ENCODE measurements around the gene GHRL. TPM values are rescaled to one million over a fixed set of nuclear protein-coding genes. Genes with fewer than 3 reads are reported as not detected.
"Not testable (repeated sequence)": the region's sequence is repeated elsewhere in the genome, so short reads cannot be mapped to it uniquely, and the experiment has no call there.

Gene GHRL
- total RNA-seq, 1 donor from 2014 or later, result not detected

GRCh38 chr3:10299175-10299574, 6.4 kb upstream of the GHRL start:
- peak; percentile 15 for DNase-seq (ENCODE audit: low read depth)

GRCh38 chr3:10298064-10298463, 5.3 kb upstream of the GHRL start:
- not testable (repeated sequence) for DNase-seq (ENCODE audit: low read depth)

- no peak for DNase-seq (ENCODE audit: low read depth)
Measured at GRCh38 chr3:10294030-10294586, 1.4 kb upstream of the GHRL start.

GRCh38 chr3:10291641-10292040, 1.1 kb downstream of the GHRL start:
- DNase-seq (ENCODE audit: low read depth), result no peak

GRCh38 chr3:10290481-10291176, 2.1 kb downstream of the GHRL start:
- DNase-seq (ENCODE audit: low read depth), result no peak

GRCh38 chr3:10289787-10290355, 2.9 kb downstream of the GHRL start:
- DNase-seq (ENCODE audit: low read depth), result no peak

GRCh38 chr3:10289077-10289476, 3.7 kb downstream of the GHRL start:
- no peak for DNase-seq (ENCODE audit: low read depth)

- DNase-seq (ENCODE audit: low read depth), result no peak
Measured at GRCh38 chr3:10288575-10288960, 4.2 kb downstream of the GHRL start.

- no peak for DNase-seq (ENCODE audit: low read depth)
Measured at GRCh38 chr3:10287936-10288574, 4.7 kb downstream of the GHRL start.

GRCh38 chr3:10286596-10287295, 6.0 kb downstream of the GHRL start:
- DNase-seq (ENCODE audit: low read depth), result peak; percentile 84

- DNase-seq (ENCODE audit: low read depth), result no peak
Measured at GRCh38 chr3:10286133-10286524, 6.6 kb downstream of the GHRL start.

GRCh38 chr3:10285272-10286132, 7.2 kb downstream of the GHRL start:
- DNase-seq (ENCODE audit: low read depth), result peak; percentile 57

GRCh38 chr3:10284496-10284895, 8.3 kb downstream of the GHRL start:
- no peak for DNase-seq (ENCODE audit: low read depth)

- DNase-seq (ENCODE audit: low read depth), result peak; percentile 79
Measured at GRCh38 chr3:10283638-10284037, 9.1 kb downstream of the GHRL start.

GRCh38 chr3:10281951-10282350, 10.8 kb downstream of the GHRL start:
- peak; percentile 78 for DNase-seq (ENCODE audit: low read depth)

GRCh38 chr3:10280571-10280970, 12.2 kb downstream of the GHRL start:
- DNase-seq (ENCODE audit: low read depth), result no peak

GRCh38 chr3:10280177-10280529, 12.6 kb downstream of the GHRL start:
- DNase-seq (ENCODE audit: low read depth), result no peak

GRCh38 chr3:10279384-10280176, 13.2 kb downstream of the GHRL start:
- DNase-seq (ENCODE audit: low read depth), result no peak

- no peak for DNase-seq (ENCODE audit: low read depth)
Measured at GRCh38 chr3:10278501-10278900, 14.2 kb downstream of the GHRL start.

- DNase-seq (ENCODE audit: low read depth), result no peak
Measured at GRCh38 chr3:10277115-10277625, 15.6 kb downstream of the GHRL start.
